Liver (tissue), 3 donors: ENCODE results near the gene F11.

Experiments used
- FOXA1 ChIP-seq: IDR thresholded peaks from 2 replicates; pipeline ENCODE4 v1.6.1; 2016; ENCODE audit warnings: antibody characterized with exemption
- FOXA2 ChIP-seq: IDR thresholded peaks from 2 replicates; pipeline ENCODE4 v1.6.1; 2016; ENCODE audit warnings: antibody characterized with exemption
- RAD21 ChIP-seq, 2 donors: IDR thresholded peaks; 2 replicates each; pipeline ENCODE4 v1.6.1; 2016; ENCODE audit warnings: antibody characterized with exemption in 2 of 2, mild to moderate bottlenecking in 2 of 2
- TAF1 ChIP-seq: conservative IDR thresholded peaks from 2 replicates; pipeline ENCODE4 v1.6.1; 2016; ENCODE audit warnings: antibody characterized with exemption, mild to moderate bottlenecking
- YY1 ChIP-seq: IDR thresholded peaks from 2 replicates; pipeline ENCODE4 v1.6.1; 2016; ENCODE audit warnings: antibody characterized with exemption, mild to moderate bottlenecking
- TF ChIP-seq, protein P1 (sequence below): fragments of 150-350 bp; IDR thresholded peaks from 2 replicates; pipeline ENCODE4 v1.5.1; 2017; ENCODE audit warnings: improper control_type of control experiment, low read depth, low read length; ENCODE audit not compliant: missing input control
- TF ChIP-seq, protein P2 (sequence below): IDR thresholded peaks from 2 replicates; pipeline ENCODE4 v1.6.1; 2016; ENCODE audit warnings: antibody characterized with exemption, mild to moderate bottlenecking
- TF ChIP-seq, protein P3 (sequence below): IDR thresholded peaks from 2 replicates; pipeline ENCODE4 v1.6.1; 2016; ENCODE audit warnings: antibody characterized with exemption
- donor health status: healthy.
- donor health status: healthy.

DNA sequence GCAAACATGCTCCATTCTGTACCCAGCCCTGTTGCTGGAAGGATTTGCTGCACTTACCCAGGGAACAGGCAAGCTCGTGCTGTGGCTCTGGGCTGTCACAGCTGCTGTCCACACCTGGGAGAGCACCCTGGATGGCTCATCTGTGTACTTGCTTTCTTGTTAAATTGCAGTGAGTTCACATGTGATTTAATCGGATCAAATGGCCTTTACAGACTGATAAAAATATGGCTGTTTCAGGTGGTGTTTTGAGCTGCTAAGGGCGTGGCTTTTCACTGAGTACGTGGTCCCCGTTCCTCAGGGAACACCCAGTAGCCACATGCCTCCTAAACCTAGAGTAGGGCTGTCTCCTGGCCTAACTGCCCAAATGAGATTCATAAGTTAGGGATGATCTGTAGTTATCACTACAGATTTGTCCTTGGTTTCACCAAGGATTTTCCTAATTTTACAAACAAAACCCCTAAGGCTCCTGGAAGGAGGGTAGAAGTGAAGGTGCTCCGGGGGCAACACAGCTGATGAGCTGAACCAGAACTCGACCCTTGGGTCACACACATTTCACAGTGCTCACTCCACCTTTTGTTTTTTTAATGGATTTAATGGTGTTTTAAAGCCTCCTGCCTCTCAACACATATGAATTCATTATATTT lies 25.0 kb upstream of the F11 start:
- TF ChIP-seq, protein P1, sequence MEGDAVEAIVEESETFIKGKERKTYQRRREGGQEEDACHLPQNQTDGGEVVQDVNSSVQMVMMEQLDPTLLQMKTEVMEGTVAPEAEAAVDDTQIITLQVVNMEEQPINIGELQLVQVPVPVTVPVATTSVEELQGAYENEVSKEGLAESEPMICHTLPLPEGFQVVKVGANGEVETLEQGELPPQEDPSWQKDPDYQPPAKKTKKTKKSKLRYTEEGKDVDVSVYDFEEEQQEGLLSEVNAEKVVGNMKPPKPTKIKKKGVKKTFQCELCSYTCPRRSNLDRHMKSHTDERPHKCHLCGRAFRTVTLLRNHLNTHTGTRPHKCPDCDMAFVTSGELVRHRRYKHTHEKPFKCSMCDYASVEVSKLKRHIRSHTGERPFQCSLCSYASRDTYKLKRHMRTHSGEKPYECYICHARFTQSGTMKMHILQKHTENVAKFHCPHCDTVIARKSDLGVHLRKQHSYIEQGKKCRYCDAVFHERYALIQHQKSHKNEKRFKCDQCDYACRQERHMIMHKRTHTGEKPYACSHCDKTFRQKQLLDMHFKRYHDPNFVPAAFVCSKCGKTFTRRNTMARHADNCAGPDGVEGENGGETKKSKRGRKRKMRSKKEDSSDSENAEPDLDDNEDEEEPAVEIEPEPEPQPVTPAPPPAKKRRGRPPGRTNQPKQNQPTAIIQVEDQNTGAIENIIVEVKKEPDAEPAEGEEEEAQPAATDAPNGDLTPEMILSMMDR = no peak
- TF ChIP-seq FOXA2 = no peak
- no peak for TF ChIP-seq RAD21 (IDR thresholded peaks at IDR 0.05)
- no peak for TF ChIP-seq FOXA1
- TF ChIP-seq YY1 = no peak
- TF ChIP-seq, protein P2, sequence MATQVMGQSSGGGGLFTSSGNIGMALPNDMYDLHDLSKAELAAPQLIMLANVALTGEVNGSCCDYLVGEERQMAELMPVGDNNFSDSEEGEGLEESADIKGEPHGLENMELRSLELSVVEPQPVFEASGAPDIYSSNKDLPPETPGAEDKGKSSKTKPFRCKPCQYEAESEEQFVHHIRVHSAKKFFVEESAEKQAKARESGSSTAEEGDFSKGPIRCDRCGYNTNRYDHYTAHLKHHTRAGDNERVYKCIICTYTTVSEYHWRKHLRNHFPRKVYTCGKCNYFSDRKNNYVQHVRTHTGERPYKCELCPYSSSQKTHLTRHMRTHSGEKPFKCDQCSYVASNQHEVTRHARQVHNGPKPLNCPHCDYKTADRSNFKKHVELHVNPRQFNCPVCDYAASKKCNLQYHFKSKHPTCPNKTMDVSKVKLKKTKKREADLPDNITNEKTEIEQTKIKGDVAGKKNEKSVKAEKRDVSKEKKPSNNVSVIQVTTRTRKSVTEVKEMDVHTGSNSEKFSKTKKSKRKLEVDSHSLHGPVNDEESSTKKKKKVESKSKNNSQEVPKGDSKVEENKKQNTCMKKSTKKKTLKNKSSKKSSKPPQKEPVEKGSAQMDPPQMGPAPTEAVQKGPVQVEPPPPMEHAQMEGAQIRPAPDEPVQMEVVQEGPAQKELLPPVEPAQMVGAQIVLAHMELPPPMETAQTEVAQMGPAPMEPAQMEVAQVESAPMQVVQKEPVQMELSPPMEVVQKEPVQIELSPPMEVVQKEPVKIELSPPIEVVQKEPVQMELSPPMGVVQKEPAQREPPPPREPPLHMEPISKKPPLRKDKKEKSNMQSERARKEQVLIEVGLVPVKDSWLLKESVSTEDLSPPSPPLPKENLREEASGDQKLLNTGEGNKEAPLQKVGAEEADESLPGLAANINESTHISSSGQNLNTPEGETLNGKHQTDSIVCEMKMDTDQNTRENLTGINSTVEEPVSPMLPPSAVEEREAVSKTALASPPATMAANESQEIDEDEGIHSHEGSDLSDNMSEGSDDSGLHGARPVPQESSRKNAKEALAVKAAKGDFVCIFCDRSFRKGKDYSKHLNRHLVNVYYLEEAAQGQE = no peak
- no peak for TF ChIP-seq TAF1
- TF ChIP-seq, protein P3, sequence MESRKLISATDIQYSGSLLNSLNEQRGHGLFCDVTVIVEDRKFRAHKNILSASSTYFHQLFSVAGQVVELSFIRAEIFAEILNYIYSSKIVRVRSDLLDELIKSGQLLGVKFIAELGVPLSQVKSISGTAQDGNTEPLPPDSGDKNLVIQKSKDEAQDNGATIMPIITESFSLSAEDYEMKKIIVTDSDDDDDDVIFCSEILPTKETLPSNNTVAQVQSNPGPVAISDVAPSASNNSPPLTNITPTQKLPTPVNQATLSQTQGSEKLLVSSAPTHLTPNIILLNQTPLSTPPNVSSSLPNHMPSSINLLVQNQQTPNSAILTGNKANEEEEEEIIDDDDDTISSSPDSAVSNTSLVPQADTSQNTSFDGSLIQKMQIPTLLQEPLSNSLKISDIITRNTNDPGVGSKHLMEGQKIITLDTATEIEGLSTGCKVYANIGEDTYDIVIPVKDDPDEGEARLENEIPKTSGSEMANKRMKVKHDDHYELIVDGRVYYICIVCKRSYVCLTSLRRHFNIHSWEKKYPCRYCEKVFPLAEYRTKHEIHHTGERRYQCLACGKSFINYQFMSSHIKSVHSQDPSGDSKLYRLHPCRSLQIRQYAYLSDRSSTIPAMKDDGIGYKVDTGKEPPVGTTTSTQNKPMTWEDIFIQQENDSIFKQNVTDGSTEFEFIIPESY = no peak
